ENCODE measurements around the gene GCN1.

GRCh38 chr12:120199025-120199424 is 4.5 kb upstream of the GCN1 start:
- TF ChIP-seq CTCF (conservative IDR thresholded peaks at IDR 0.05; ENCODE audit: low read length) (no peak), EZH2phosphoT487 (IDR thresholded peaks at IDR 0.05; ENCODE audit: borderline replicate concordance) (no peak)

Measured in Loucy (cell line).